GM12865 (cell line): Measurements from ENCODE around the gene TMEM181.
"Not testable (repeated sequence)": the region's sequence is repeated elsewhere in the genome, so short reads cannot be mapped to it uniquely, and the experiment has no call there.

ENCODE experiments used
- DNase-seq: peaks from one replicate; pipeline ENCODE4 v3.0.0; 2010; ENCODE audit warnings: low read depth
- H3K4me3 ChIP-seq: 2 replicates; pipeline ENCODE4 v1.5.1; 2011; ENCODE audit warnings: mild to moderate bottlenecking, low read depth, low read length, control low read depth
- TF ChIP-seq, protein P1 (sequence below): IDR thresholded peaks from 2 replicates; pipeline ENCODE4 v1.5.1; 2011; ENCODE audit warnings: low read length, control low read depth, low read depth, inconsistent platforms; ENCODE audit not compliant: insufficient read depth; ENCODE audit errors: missing control alignments

Gene TMEM181

DNA sequence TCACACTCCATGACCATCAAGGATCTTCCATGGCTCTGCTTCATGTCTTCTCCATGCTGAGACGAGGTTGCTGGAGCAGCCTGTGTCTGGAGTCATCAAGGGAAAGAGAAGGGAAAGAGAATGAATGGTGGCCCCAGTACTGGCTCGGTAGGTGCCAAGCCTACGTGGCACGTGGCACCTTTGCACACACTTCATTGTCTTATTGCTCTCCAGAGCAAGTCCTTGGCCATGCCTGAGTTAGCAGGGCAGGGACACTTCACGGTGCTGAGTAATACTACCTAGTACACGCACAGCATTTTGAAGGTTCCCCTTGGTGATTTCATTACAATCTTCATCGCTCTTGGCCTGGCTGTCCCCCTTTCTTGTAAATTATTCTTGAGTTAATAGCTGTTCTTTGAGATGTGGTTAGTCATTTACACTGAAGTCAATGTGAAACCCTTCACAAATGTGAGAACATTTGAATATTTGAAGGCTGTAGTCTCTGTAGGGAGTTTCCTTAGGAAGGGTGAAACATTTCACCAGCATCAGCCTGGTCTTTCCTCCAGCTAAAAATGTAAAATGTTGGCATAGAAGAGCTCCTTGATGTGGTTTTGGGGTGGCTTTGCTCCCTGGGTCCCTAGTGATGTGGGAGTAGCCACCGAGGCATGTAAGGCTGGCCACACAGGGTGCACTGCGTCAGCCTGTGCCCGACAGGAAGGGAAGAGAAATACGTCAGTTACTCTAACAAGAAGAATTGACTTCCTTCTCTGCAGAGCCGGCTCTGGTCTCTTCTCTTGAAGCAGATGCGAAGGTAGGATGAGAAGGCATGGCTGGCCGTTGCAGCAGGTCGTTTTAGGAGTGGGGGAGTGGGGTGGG, 89.6 kb downstream of the TMEM181 start, which contains the start of gene SYTL3:
SYTL3 (plus strand) TSS at position 766 of the 855 bp plus-strand sequence. CDS start 13,215 bp downstream, outside the sequence.
- TF ChIP-seq, protein P1, sequence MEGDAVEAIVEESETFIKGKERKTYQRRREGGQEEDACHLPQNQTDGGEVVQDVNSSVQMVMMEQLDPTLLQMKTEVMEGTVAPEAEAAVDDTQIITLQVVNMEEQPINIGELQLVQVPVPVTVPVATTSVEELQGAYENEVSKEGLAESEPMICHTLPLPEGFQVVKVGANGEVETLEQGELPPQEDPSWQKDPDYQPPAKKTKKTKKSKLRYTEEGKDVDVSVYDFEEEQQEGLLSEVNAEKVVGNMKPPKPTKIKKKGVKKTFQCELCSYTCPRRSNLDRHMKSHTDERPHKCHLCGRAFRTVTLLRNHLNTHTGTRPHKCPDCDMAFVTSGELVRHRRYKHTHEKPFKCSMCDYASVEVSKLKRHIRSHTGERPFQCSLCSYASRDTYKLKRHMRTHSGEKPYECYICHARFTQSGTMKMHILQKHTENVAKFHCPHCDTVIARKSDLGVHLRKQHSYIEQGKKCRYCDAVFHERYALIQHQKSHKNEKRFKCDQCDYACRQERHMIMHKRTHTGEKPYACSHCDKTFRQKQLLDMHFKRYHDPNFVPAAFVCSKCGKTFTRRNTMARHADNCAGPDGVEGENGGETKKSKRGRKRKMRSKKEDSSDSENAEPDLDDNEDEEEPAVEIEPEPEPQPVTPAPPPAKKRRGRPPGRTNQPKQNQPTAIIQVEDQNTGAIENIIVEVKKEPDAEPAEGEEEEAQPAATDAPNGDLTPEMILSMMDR: no peak
- DNase-seq: peak; percentile 88
- H3K4me3 ChIP-seq: peak within 1 kb of the TSS; percentile 57

DNA sequence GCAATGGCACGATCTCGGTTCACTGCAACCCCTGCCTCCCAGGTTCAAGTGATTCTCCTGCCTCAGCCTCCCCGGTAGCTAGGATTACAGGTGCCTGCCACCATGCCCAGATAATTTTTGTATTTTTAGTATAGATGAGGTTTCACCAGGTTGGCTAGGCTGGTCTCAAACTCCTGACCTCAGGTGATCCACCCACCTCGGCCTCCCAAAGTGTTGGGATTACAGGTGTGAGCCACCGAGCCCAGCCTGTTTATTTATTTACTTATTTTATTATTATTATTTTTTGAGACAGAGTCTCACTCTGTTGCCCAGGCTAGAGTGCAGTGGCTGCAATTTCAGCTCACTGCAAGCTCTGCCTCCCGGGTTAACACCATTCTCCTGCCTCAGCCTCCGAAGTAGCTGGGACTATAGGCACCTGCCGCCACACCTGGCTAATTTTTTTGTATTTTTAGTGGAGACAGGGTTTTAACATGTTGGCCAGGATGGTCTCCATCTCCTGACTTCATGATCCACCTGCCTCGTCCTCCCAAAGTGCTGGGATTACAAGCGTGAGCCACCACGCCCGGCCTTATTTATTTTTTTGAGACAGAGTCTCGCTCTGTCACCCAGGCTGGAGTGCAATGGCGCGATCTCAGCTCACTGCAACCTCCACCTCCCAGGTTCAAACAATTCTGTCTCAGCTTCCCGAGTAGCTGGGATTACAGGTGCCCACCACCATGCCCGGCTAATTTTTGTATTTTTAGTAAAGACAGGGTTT, 92.3 kb downstream of the TMEM181 start:
- not testable (repeated sequence) for H3K4me3 ChIP-seq, DNase-seq

DNA sequence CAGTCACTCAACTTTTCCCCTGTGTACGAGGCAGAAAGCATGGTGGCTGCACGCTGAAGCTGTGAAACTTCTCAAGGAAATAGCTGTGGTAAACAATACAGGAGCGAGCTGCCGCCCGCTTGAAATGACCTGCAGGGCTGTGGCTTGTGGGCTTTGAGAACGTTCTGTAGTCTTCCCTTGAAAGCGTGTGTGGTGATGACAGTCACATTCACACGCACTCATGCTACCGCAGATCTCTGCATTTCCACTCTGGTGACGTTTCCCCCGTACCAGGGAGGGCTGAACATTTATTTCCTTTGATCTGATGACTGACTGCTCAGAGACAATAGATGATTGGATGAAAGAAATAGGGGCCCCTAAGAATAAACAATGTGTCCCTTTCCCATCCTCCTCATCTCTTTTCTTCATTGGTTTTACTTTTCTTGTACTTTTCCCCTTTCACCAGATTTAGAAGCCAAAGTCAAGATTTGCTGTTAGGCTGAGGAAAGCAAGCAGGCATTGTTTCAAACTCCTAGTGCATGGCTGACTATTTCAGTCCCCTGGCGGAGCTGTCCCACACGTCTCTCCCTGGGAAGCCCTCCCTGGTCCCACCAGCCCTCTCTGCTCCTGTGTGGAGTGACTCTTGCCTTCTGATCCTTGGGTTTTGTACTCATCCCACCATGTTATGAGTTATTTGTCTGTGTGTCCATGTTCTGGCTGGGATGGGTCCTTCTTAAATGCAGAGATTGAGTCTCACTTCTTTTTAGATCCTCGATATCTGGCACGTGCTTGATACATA, 93.9 kb downstream of the TMEM181 start:
- DNase-seq: peak; percentile 92
- H3K4me3 ChIP-seq: no peak overlapping the region
- TF ChIP-seq, protein P1: no peak

DNA sequence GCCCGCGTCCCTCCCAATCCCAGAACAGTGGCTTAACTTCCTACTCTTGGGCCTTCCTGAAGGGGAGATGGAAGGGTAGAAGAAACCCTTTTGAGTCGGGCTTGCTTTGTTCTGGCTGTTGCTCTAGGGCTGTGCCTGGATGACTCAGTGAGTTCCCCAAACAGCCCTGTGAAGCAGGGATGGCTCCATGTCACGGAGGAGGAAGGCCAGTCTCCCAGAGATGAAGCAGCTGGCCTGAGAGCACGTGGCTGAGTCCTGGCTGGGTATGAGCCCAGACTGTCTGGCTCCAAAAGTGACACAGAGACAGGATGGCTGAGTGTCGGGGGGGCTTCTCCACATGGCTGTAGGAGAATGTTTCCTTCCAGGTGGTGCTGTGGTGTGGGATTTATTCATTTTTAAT, 94.6 kb downstream of the TMEM181 start:
- DNase-seq: no peak
- no peak overlapping the region for H3K4me3 ChIP-seq
- TF ChIP-seq, protein P1: no peak

DNA sequence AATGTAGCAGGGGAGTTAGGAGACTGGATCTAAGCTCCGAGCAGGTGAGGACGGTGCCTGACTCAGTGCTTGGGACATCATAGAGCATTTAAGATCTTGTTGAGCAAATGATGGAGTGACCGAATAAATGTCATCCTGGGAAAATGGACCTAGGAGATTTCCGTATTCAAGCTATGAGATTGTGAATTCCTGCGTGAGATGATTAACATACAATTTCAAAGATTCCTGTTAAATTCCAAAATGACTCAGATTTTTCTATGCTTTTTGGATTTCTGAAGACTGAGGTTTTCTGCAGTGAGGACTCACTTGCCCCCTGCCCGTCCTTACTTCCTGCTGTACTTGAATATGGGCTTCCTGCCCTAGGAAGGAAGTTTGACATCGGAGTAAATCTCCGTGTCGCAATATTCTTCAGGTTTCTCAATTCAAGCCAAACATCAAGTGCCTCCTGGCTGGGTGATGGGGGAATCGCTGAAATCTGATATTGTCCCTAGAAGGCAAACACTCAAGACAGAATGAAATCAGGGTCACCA, 95.1 kb downstream of the TMEM181 start:
- DNase-seq: no peak
- no peak overlapping the region for H3K4me3 ChIP-seq
- TF ChIP-seq, protein P1: no peak

DNA sequence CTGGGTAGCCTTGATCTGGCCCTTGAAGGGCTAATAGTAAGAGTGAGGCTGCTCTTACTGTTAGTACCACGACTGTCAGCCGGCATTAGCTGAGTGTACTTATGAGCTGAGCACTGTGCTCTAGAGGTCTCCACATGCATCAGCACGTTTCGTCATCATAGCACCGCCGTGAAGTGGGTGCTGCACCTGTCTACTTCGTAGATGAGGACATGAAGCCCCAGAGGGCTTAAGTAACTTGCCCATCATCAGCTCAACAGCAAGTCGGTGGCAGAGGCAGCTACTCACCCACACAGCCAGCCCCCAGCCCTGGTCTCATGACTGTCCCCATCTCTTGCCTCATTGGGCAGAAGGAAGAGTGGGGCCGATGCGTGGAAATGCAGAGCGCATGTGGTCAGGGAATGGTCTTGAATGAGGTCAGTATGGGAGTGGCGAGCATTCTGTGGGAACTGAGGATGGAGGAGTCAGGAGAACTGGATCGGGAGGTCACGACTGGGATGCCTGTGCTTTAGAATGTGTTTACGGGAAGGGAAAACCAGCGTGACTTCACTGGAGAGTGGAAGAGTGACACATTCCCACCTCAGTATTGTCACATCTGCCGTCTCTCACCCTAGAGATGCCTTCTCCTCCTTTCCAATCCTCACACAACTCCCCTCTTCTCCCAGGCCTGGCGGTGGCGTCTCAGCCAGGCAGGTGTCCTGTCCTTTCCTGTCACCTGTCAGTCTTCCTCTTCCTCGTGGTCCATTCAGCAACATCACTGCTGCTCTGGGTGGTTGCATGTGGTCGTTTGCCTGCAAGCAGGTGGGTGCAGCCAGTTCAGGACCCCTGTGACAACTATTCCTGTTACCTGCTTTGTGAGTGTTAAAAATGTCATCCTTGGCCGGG, 95.9 kb downstream of the TMEM181 start:
- TF ChIP-seq, protein P1: no peak
- DNase-seq: no peak
- no peak overlapping the region for H3K4me3 ChIP-seq

DNA sequence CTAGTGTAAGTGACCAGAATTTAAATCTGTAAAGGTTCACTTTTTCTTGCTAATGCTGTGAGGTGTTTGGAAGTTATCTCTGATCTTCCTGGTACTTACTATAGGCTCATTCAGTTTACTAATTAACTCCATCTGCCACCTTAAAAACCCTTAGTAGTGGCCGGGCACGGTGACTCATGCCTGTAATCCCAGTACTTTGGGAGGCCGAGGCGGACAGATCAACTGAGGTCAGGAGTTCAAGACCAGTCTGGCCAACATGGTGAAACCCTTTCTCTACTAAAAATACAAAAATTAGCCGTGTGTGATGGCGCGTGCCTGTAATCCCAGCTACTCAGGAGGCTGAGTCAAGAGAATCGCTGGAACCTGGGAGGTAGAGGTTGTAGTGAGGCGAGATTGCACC, 97.1 kb downstream of the TMEM181 start:
- H3K4me3 ChIP-seq, DNase-seq: not testable (repeated sequence)
